K562 (cell line): ENCODE data around the gene METTL25. TPM values are rescaled to one million over a fixed set of nuclear protein-coding genes. Genes with fewer than 3 reads are reported as not detected.

Source experiments
- ATAC-seq: fragments of 200-7000 bp; cut with Tn5 transposase; 3 replicates; pipeline ENCODE4 v1.9.1; 2020; ENCODE audit warnings: moderate library complexity
- BruUV-seq: library from RNA; stranded (reverse); fragments of 400-500 nt; replicated peaks from 2 replicates; lab custom pipeline; 2021; lab: Mats Ljungman, UMichigan
- CTCF ChIA-PET: fragments of 300-600 bp; formaldehyde crosslinking; extraction: SDS; loops from one replicate; lab custom pipeline; 2021; ENCODE audit warnings: low intra/inter-chr PET ratio; lab: Yijun Ruan, JAX
- POLR2A ChIA-PET: fragments of 300-600, 350-650 bp; sonication (Branson Sonifier 250); formaldehyde crosslinking; extraction: SDS; loops from one replicate; lab custom pipeline; 2021; ENCODE audit warnings: antibody characterized with exemption, inconsistent platforms; lab: Yijun Ruan, JAX
- DNase-seq, 4 experiments: peaks; one replicate each; pipeline versions ENCODE4 v3.0.0 to v3.0.0-alpha.2; 2011 to 2018; ENCODE audit warnings: low spot score in 3 of 4, mixed read lengths in 3 of 4; ENCODE audit errors: extremely low read depth in 1 of 4
- FAIRE-seq: peaks from 2 replicates; lab custom pipeline; 2011; peaks lifted over from hg19 to GRCh38; lab: Jason Lieb, UNC
- H2AFZ ChIP-seq: 2 replicates; pipeline ENCODE4 v1.6.0; 2011; ENCODE audit warnings: low read depth, low read length, control low read depth, inconsistent platforms
- H3K27ac ChIP-seq: fragments of 200-600 bp; 3 replicates; pipeline ENCODE4 v1.8.0; 2011; ENCODE audit warnings: low read depth, mild to moderate bottlenecking, control low read depth, inconsistent platforms, low read length, moderate library complexity, mixed read lengths; ENCODE audit errors: extremely low read depth
- H3K27me3 ChIP-seq, 2 experiments: fragments of 300-600 bp in 1 of 2; 2 replicates in 1 of 2; 3 replicates in 1 of 2; pipeline versions ENCODE4 v1.6.0 to v1.8.0; 2011; ENCODE audit warnings: inconsistent platforms in 2 of 2, low read length in 2 of 2, mild to moderate bottlenecking in 1 of 2, mixed read lengths in 1 of 2, moderate library complexity in 1 of 2; ENCODE audit not compliant: control insufficient read depth in 2 of 2, insufficient read depth in 2 of 2
- H3K36me3 ChIP-seq: fragments of 300-600 bp; 3 replicates; pipeline ENCODE4 v1.8.0; 2011; ENCODE audit warnings: mild to moderate bottlenecking, low read length, inconsistent platforms; ENCODE audit not compliant: control insufficient read depth, insufficient read depth
- H3K4me1 ChIP-seq, 2 experiments: fragments of 200-600 bp in 1 of 2; replicated peaks in 1 of 2; 2 replicates in 1 of 2; 3 replicates in 1 of 2; pipeline versions ENCODE4 v1.5.1 to v1.8.0; 2011; ENCODE audit warnings: inconsistent platforms in 2 of 2, low read length in 2 of 2, mild to moderate bottlenecking in 1 of 2, mixed read lengths in 1 of 2, moderate library complexity in 1 of 2; ENCODE audit not compliant: control insufficient read depth in 2 of 2, insufficient read depth in 2 of 2
- H3K4me2 ChIP-seq: 2 replicates; pipeline ENCODE4 v1.6.1; 2011; ENCODE audit warnings: low read length, control low read depth, inconsistent platforms, mixed read lengths; ENCODE audit not compliant: insufficient read depth
- H3K4me3 ChIP-seq: fragments of 200-600 bp; sonication (generic), shearing (Covaris generic); 2 replicates; pipeline ENCODE4 v1.5.1; 2016; ENCODE audit warnings: control low read depth, inconsistent platforms
- H3K79me2 ChIP-seq: fragments of 200-600 bp; 3 replicates; pipeline ENCODE4 v1.8.0; 2011; ENCODE audit warnings: low read length, inconsistent platforms; ENCODE audit not compliant: control insufficient read depth, insufficient read depth
- H3K9ac ChIP-seq, 2 experiments: 2 replicates each; pipeline versions ENCODE4 v1.6.0 to v1.6.1; 2011; ENCODE audit warnings: low read depth in 2 of 2, low read length in 2 of 2, control low read depth in 1 of 2, inconsistent platforms in 1 of 2, mild to moderate bottlenecking in 1 of 2, mixed read lengths in 1 of 2; ENCODE audit not compliant: insufficient read depth in 1 of 2
- H3K9me1 ChIP-seq: one replicate; pipeline ENCODE4 v1.6.0; 2011; ENCODE audit warnings: inconsistent platforms, mild to moderate bottlenecking, low read length, moderate library complexity; ENCODE audit not compliant: control insufficient read depth, insufficient read depth
- H3K9me3 ChIP-seq: replicated peaks from 2 replicates; pipeline ENCODE4 v1.5.1; 2011; ENCODE audit warnings: low read depth, low read length, inconsistent platforms; ENCODE audit not compliant: control insufficient read depth, insufficient read depth
- H4K20me1 ChIP-seq: replicated peaks from 2 replicates; pipeline ENCODE4 v1.6.1; 2011; ENCODE audit warnings: low read length, inconsistent platforms, mixed read lengths; ENCODE audit not compliant: control insufficient read depth, insufficient read depth
- BCL6 ChIP-seq: fragments of 250-450 bp; sonication (Bioruptor Pico); IDR thresholded peaks from 2 replicates; pipeline ENCODE4 v1.4.0; 2020
- CBFA2T3 ChIP-seq: fragments of 450-650 bp; IDR thresholded peaks from 2 replicates; pipeline ENCODE4 v1.6.1; 2017
- CEBPZ ChIP-seq: fragments of 150-350 bp; IDR thresholded peaks from 2 replicates; pipeline ENCODE4 v1.6.1; 2014; ENCODE audit warnings: low read depth, mild to moderate bottlenecking, low read length, borderline replicate concordance
- ETS1 ChIP-seq: conservative IDR thresholded peaks from 2 replicates; pipeline ENCODE4 v1.6.1; 2011; ENCODE audit warnings: low read depth, mild to moderate bottlenecking, low read length; ENCODE audit not compliant: control insufficient read depth
- GTF2A2 ChIP-seq: IDR thresholded peaks from 2 replicates; pipeline ENCODE4 v1.6.1; 2016; ENCODE audit warnings: mild to moderate bottlenecking, missing genetic modification characterization, missing compliant biosample characterization
- GTF2E2 ChIP-seq: fragments of 200-800 bp; sonication (Bioruptor generic); IDR thresholded peaks from 2 replicates; pipeline ENCODE4 v1.6.1; 2016; ENCODE audit warnings: missing genetic modification characterization, missing compliant biosample characterization
- HDAC3 ChIP-seq: fragments of 450-650 bp; IDR thresholded peaks from 2 replicates; pipeline ENCODE4 v1.6.1; 2018; ENCODE audit warnings: borderline replicate concordance, mild to moderate bottlenecking, moderate library complexity; ENCODE audit not compliant: partially characterized antibody
- ID3 ChIP-seq, 2 experiments: fragments of 250-450 bp in 1 of 2; fragments of 450-650 bp in 1 of 2; sonication (Bioruptor Pico) in 1 of 2; IDR thresholded peaks; 2 replicates each; pipeline versions ENCODE4 v1.6.1 to v1.8.0; 2016 to 2021; ENCODE audit warnings: mild to moderate bottlenecking in 2 of 2, moderate library complexity in 2 of 2, missing compliant biosample characterization in 1 of 2, missing genetic modification characterization in 1 of 2
- MBD2 ChIP-seq: sonication (generic); IDR thresholded peaks from 2 replicates; pipeline ENCODE4 v1.6.1; 2016; ENCODE audit warnings: low read depth, borderline replicate concordance
- MXI1 ChIP-seq: IDR thresholded peaks from 2 replicates; pipeline ENCODE4 v1.6.1; 2011; ENCODE audit warnings: low read depth, mild to moderate bottlenecking, improper control_type of control experiment, low read length
- RBM25 ChIP-seq: fragments of 200-400 bp; formaldehyde crosslinking; IDR thresholded peaks from 2 replicates; pipeline ENCODE4 v1.6.1; 2018; ENCODE audit warnings: low read length, low read depth, moderate library complexity; ENCODE audit not compliant: severe bottlenecking
- TCF15 ChIP-seq: fragments of 250-450 bp; sonication (Bioruptor Pico); IDR thresholded peaks from 2 replicates; pipeline ENCODE4 v1.8.0; 2022; ENCODE audit warnings: moderate library complexity, mild to moderate bottlenecking, inconsistent platforms
- ZNF280B ChIP-seq: fragments of 250-450 bp; sonication (Bioruptor Pico); IDR thresholded peaks from 2 replicates; pipeline ENCODE4 v1.5.1; 2021; ENCODE audit warnings: mild to moderate bottlenecking
- whole genome bisulfite sequencing: fragments of 100-300 bp; shearing (Covaris generic); methylation state at CpG from one replicate; pipeline ENCODE4 v1.1.6; 2016; ENCODE audit warnings: low coverage, mixed read lengths; ENCODE audit not compliant: insufficient coverage; ENCODE audit errors: missing lambda C conversion rate; 5-methylcytosine and 5-hydroxymethylcytosine counted together
- in situ Hi-C: fragments of 300-500 bp; cut with MboI; formaldehyde crosslinking; loops from 4 replicates; pipeline ENCODE4 v1.15.0; 2018; ENCODE audit warnings: inconsistent platforms, mixed read lengths
- intact Hi-C: fragments of 100-400 bp; cut with micrococcal nuclease; formaldehyde crosslinking; loops from 2 replicates; pipeline ENCODE4 v1.14.2; 2022
- polyA plus RNA-seq, 8 experiments: library from polyadenylated mRNA; depleted of rRNA in 4 of 8; stranded (reverse) in 5 of 8; unstranded in 3 of 8; fragments of >200 nt; fragmentation: Nextera tagmentation in 2 of 8; fragmentation: Illumina TruSeq in 1 of 8; extraction: Ambion mirVana in 2 of 8; extraction: Trizol in 1 of 8; gene quantifications; 2 replicates each; pipeline versions ENCODE4 v1.2.1 to v1.2.3, GENCODE V29; 2011 to 2014; ENCODE audit warnings: inconsistent platforms in 1 of 8, missing spikeins in 1 of 8
- total RNA-seq, 7 experiments: library from RNA; depleted of rRNA in 6 of 7; stranded (reverse); fragments of >200 nt in 6 of 7; fragmentation: Illumina TruSeq in 2 of 7; extraction: Trizol in 2 of 7; gene quantifications; 2 replicates each; pipeline versions ENCODE4 v1.2.1 to v1.2.3, GENCODE V29; 2011 to 2021; ENCODE audit warnings: low replicate concordance in 1 of 7

METTL25 gene
- total and polyA plus RNA-seq, 9 of the 15 experiments (the other 6 are each of a cell fraction or from before 2014, with no cell fraction given), result 0.50 to 2.4 (median 1.9) TPM

- WGBS, result 100% methylated on average over 3 of the region's 3 CpGs
- no peak for DNase-seq
- in situ Hi-C loops, result no loop called here
These were observed 8.2 kb upstream of the METTL25 start for GRCh38 chr12:82350161-82350560.

More at GRCh38 chr12:82350161-82350560, 8.2 kb upstream of the METTL25 start:
- Histone ChIP-seq H3K9ac (no peak overlapping the region), H3K9me1 (no peaks in the 10 kb centered on the region), H3K4me3 (no peak overlapping the region), H3K27me3 (no peaks in the 10 kb centered on the region), H3K36me3 (peaks cover 40% of the 10 kb centered on the region), H4K20me1 (no peaks in the 10 kb centered on the region), H2AFZ (no peak overlapping the region), H3K4me2 (no peak overlapping the region), H3K9me3 (no peaks in the 10 kb centered on the region), H3K79me2 (peaks cover 6% of the 10 kb centered on the region; the same call in 1 of the 3 replicates), H3K27ac (no peak overlapping the region), H3K4me1 (no peaks in the 10 kb centered on the region)
- no TSS peak for BruUV-seq
- ChIA-PET POLR2A (interaction anchor here (1.2 kb wide), 1 partner anchor 8 kb away, joined by 3 read pairs; the partner anchor contains the start of genes CCDC59 and METTL25), CTCF (no interaction called here)
- ATAC-seq, result no peak
- no peak for FAIRE-seq
- intact Hi-C loops, result no loop called here
- TF ChIP-seq GTF2A2 (no peak), GTF2E2 (tag) (no peak), RBM25 (no peak), ZNF280B (CRISPR knock-in tag) (no peak), BCL6 (CRISPR knock-in tag) (no peak), ID3 (CRISPR knock-in tag; IDR thresholded peaks at IDR 0.05) (no peak), ID3 (tag; IDR thresholded peaks at IDR 0.05) (no peak), CEBPZ (no peak), TCF15 (no peak), MBD2 (no peak), CBFA2T3 (no peak), HDAC3 (no peak), ETS1 (no peak), MXI1 (no peak)
